SK-N-SH (cell line): ENCODE data around the gene LY6G5C.

Experiments used
- TF ChIP-seq, protein P1 (sequence below): fragments of 200-600 bp; sonication (generic); IDR thresholded peaks from 2 replicates; pipeline ENCODE4 v1.6.1; 2017; ENCODE audit warnings: antibody characterized with exemption, mild to moderate bottlenecking, moderate library complexity
- TF ChIP-seq, protein P2 (sequence below): IDR thresholded peaks from 2 replicates; pipeline ENCODE4 v1.6.1; 2012; ENCODE audit warnings: mild to moderate bottlenecking, low read depth, low read length, moderate library complexity

DNA sequence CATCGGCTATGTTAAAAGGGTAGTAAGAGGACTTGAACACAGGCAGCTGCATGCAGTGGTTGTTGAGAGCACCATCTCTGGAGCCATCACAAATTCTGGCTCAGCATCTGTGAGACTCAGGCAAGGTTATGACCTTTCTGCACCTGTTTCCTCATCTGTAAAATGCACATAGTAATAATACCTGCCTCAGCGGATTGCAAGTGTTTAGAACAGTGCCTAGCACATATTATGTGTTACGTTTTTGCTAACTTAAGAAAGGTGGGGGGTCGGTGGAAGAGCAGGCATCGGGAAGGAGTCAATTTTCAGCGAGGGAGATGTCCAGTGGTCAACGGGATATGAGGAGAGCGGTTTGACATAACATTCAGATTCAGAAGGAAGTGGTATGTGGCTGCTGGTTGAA lies 2.9 kb downstream of the LY6G5C start:
- TF ChIP-seq, protein P1, sequence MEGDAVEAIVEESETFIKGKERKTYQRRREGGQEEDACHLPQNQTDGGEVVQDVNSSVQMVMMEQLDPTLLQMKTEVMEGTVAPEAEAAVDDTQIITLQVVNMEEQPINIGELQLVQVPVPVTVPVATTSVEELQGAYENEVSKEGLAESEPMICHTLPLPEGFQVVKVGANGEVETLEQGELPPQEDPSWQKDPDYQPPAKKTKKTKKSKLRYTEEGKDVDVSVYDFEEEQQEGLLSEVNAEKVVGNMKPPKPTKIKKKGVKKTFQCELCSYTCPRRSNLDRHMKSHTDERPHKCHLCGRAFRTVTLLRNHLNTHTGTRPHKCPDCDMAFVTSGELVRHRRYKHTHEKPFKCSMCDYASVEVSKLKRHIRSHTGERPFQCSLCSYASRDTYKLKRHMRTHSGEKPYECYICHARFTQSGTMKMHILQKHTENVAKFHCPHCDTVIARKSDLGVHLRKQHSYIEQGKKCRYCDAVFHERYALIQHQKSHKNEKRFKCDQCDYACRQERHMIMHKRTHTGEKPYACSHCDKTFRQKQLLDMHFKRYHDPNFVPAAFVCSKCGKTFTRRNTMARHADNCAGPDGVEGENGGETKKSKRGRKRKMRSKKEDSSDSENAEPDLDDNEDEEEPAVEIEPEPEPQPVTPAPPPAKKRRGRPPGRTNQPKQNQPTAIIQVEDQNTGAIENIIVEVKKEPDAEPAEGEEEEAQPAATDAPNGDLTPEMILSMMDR, result no peak
- TF ChIP-seq, protein P2, sequence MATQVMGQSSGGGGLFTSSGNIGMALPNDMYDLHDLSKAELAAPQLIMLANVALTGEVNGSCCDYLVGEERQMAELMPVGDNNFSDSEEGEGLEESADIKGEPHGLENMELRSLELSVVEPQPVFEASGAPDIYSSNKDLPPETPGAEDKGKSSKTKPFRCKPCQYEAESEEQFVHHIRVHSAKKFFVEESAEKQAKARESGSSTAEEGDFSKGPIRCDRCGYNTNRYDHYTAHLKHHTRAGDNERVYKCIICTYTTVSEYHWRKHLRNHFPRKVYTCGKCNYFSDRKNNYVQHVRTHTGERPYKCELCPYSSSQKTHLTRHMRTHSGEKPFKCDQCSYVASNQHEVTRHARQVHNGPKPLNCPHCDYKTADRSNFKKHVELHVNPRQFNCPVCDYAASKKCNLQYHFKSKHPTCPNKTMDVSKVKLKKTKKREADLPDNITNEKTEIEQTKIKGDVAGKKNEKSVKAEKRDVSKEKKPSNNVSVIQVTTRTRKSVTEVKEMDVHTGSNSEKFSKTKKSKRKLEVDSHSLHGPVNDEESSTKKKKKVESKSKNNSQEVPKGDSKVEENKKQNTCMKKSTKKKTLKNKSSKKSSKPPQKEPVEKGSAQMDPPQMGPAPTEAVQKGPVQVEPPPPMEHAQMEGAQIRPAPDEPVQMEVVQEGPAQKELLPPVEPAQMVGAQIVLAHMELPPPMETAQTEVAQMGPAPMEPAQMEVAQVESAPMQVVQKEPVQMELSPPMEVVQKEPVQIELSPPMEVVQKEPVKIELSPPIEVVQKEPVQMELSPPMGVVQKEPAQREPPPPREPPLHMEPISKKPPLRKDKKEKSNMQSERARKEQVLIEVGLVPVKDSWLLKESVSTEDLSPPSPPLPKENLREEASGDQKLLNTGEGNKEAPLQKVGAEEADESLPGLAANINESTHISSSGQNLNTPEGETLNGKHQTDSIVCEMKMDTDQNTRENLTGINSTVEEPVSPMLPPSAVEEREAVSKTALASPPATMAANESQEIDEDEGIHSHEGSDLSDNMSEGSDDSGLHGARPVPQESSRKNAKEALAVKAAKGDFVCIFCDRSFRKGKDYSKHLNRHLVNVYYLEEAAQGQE, result no peak
